HG03442 (cell line): ENCODE data around the gene HYLS1.

Source experiments
- ATAC-seq: cut with Tn5 transposase; IDR thresholded peaks from one replicate; pipeline ENCODE4 v1.9.1; 2021; ENCODE audit warnings: mild to moderate bottlenecking, moderate library complexity; ENCODE audit not compliant: unreplicated experiment

The HYLS1 gene

GRCh38 chr11:125932301-125932700 lies 44.8 kb downstream of the HYLS1 start:
- no peak for ATAC-seq

DNA sequence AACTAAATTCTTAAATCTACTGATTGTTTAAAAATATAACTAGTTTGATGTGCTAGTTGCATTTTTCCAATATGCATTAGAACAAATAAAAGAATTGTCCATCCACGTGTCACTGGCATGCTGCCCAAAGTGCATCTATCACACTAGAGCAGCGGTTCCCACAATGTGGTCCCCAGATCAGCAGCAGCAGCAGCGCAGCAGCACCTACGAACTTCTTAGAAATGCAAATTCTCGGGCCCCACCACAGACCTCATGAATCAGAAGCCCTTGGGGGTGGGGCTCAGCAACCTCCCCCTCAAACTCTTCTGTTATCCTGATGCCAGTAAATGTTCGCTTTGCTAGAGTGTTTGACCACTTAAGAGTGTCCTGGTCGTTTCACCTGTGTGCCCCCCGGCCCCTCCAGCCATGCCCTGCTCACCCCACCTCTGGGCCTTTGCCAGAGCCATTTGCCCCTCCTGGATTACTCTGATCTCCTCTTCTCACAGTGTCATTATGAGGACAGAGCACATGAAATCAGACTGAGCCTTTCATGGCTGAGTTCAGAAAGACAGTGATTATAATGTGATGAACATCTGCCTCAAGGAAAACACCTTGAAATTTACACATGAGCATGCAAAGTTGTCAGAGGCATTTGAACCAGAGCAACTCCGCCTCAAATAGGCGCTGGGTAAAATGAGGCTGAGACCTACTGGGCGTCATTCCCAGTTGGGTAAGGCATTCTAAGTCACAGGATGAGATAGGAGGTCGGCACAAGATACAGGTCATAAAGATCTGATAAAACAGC lies 45.8 kb downstream of the HYLS1 start:
- ATAC-seq: no peak

DNA sequence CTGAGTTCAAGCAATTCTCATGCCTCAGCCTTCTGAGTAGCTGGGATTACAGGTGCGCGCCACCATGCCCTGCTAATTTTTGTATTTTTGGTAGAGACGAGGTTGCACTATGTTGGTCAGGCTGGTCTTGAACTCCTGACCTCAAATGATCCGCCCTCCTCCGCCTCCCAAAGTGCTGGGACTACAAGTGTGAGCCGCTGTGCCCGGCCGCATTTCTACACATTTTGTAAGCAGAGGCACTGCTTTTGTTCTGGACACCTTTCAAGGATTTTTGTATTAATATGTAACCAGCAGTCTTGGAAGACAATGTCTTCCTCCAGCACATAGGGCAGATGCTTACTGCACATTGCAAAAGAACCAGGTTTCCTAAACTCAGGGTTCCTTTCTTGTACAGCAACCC lies 47.0 kb downstream of the HYLS1 start:
- ATAC-seq: no peak

DNA sequence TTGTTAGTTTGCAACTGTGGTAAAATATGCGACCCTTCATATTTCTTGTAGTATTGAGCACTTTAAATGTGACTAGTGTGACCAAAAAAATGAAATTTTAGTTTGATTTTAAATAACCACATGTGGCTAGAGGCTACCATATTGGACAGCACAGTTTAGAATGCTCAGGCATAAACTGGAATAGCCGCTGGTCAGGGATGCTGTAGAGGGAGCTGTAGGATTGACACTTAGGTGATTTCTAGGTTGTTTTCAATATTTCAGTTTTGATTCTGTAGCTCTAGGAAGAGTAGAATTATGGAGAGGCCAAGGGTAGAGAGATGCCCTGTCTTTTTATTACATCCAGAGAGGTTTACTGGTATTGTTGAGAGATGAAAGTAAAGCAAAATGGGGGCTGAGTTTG lies 47.6 kb downstream of the HYLS1 start:
- no peak for ATAC-seq

DNA sequence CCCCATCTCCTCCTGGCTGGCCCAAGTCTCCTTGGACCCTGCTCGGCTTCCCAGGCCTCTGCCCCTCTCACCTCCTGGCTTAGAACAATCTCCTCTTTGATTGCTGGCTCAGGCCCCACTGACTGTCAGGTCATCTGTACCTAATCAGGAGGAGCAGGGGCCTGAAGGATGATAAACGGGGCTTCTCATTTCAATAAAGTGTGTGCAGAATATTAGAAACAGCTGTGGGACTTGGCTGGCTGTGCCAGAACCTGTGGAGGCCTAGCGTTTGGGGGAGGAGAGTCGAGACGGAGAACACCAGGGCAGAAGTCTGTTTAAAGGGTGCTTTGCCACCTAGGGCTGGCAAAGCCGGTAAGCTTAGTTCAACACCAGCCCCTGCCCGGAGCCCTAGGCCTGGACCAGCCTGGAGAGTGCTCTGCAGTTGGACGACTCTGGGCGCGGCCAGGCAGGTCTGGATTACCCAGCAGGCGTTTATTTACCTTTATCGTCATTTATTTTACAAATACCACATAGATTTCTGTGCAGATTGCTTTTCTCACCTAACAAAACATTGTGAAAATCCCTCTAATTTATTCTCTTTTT lies 48.2 kb downstream of the HYLS1 start:
- no peak for ATAC-seq

DNA sequence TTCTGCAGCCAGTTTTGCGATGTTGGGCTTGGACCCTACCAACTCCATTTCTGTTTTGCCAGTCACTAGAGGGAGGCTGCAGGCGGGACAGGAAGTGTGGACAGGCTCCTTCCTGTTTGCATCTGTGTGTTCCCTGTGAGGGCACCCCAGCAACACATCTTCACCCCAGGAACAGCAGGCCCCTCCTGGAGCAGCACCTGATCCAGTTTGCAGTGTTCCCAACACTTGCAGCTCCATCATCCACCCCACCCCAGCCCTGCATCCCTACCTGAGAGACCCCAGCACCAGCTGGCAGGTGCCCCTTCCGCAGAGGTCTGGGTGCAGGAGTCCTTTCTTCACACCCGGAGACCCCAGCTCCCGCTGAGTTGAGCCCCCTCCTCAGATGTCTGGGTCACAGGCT lies 51.0 kb downstream of the HYLS1 start:
- ATAC-seq: no peak

DNA sequence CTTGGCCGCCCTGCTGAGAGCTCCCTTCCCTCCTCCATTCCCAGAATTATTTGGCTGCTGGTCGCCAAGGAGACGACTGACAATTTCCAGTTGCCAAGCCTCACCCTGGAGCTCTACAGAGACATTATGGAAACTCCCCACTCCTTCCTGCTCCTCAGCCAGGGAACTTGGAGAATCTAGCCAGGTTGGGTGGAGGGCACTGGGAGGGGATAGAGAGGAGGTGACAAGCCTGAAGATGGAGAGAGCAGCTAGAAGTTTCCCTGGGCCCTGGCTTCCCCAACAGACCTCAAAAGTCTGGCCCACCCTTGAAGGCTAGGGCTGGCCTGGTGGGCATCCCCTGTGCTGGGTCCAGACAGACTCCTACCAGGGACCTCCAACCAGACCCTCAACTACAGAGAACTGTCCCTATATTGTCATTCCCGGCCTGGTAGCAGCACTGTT lies 51.6 kb downstream of the HYLS1 start:
- ATAC-seq: no peak

GRCh38 chr11:125940145-125940544 lies 52.7 kb downstream of the HYLS1 start:
- no peak for ATAC-seq

DNA sequence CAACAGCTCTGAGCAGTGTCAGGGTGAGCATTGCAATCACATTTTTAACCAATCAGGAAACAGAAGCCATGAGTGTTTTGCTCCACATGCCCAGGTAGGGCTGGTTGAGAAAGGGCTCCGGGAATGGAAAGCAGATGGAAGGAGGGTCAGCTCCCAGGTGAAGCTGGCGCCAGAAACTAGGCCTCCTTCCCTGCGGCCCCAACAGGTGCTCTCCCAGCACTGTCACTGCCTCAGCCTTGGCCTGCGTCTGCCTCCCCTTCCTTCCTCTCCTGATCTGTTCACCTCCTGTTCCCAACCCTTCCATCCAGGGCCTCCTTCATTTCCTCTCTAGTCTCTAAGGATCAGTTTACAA lies 53.8 kb downstream of the HYLS1 start:
- no peak for ATAC-seq

GRCh38 chr11:125941619-125942611 lies 54.4 kb downstream of the HYLS1 start:
- no peak for ATAC-seq

- no peak for ATAC-seq
Observed at GRCh38 chr11:125942771-125943428, 55.4 kb downstream of the HYLS1 start.

DNA sequence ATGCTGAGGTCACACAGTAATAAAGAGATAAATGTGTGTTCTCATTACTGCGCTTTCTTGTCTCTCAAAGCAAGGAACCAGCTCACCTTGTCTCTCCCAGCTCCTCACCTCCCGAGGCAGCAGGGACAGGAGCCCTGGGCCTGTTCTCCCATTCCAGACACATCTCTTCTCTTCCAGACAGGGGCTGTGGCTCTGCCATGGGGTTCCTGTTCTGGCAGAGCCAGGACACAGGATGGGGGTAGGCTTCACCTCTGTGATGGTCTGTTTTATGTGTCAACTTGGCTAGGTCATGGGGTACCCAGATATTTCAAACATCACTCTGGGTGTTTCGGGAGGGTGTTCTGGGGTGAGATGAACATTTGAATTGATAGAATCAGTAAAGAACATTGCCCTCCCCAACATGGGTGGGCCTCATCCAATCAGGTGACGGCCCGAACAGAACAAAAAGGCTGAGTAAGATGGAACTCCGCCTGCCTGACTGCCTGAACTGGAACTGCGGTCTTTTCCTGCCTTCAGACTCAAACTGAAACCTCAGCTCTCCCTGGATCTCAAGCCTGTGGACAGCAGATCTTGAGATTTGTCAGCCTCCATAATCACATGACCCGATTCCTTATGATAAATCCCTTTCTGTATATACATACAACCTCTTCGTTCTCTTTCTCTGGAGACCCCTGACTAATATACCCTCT lies 56.3 kb downstream of the HYLS1 start:
- no peak for ATAC-seq

- no peak for ATAC-seq
Observed at GRCh38 chr11:125944350-125945010, 57.0 kb downstream of the HYLS1 start.

DNA sequence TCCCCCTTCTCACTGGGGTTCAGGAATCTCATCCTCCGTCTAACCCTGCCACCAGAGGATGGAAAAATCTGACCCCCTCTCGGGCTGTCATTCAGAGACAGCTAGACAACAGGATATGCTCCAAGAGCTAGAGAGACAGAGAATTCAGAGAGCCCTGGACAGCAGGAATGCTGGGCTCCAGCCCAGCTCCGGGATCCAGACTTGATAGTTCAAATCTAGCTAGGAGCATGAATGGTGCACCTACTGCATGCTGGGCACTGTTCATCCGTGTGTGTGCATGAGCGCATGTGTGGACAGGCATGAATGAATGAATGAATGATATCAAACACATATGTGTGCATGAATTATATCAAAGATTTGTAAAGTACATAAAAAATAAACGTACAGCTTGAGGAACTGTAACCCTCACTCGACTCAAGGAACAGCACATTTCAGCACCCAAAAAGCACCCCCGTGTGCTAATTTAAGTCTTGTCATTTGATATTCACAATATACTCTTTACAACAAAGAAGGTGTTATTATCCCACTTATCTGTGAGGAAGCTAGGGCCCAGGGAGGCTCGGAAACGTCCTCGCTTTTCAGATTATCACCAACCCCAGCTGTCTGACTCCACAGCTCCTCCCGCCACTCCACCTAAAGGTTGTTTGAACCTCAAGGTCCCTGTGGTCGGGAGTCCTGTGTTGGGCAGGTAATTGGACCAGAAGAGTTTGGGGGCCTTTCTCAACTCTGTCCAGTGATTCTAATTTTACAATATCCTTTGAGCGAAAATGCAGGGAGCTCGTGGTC lies 57.7 kb downstream of the HYLS1 start:
- ATAC-seq: no peak

- no peak for ATAC-seq
Observed at GRCh38 chr11:125945797-125946520, 58.5 kb downstream of the HYLS1 start, which contains the start of gene VSIG10L2. Gene VSIG10L2, plus strand, starts transcription at chr11:125946044. Its CDS starts 12 bp downstream, at chr11:125946056.

DNA sequence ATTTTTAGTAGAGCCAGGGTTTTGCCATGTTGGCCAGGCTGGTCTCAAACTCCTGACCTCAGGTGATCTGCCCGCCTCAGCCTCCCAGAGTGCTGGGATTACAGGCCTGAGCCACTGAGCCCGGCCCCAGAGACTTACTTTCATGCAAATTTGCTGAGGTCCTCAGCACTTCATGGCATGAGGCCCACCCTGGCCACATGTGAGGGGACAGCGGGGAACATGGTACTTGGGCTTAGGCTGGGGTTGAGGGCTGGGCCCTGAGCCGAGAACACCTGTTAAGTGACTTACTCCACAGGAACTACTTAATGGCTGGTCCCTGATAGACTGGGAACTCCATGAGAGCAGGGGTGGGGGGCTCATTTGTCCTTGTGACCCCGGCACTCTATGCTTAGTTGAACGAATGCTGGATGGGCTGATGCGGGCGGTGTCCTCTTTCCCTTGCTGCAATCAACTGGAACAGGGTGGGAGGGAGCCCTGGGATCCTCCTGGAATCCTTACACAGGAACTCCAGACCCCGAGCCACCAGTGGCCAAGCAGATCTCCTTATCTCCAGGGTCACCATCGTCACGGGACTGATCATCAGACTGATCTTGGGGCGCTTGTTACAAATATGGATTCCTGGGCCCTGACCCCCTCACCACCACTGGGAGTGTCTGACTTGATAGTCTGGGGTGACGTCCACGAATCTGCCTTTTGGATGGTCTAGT lies 59.4 kb downstream of the HYLS1 start:
- ATAC-seq: no peak

DNA sequence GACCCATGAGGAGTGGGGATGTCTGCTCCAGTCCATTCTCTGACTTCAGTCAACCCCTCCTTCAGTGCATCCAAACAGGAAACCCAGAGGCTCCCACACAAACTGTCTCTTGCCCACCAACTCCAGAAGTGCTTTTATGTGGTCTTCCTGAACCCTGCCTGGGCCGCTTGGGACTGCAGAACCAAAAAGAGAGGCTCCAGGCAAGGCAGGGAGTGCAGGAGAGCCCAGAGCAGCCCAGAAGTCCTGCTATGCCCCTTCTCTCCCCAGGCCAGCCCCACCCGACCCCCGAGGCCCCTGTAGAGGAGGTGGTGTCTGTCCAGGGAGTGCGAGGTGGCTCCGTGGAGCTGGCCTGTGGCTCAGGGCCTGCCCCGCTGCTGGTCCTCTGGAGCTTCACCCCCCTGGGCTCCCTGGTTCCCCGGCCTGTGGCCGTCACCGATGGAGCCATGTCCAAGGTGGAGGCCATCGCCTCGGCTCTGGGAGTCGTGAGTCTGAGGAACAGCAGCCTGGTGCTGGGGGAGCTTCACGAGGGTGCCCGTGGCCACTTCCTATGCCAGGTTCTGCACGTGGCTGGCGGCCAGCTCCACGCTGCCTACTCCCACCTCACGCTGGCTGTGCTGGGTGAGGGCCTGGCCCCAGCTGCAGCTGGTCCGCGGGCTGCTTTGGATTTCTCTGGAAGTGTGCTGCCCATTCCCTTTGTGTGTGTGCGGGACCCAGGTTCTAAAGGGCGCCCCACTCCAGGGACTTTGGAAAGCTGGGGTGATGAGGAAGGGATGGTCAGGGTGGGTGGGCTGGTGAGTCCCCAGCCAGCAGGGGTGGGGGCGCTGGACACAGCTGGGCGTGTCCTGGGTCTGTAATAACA lies 60.2 kb downstream of the HYLS1 start:
- no peak for ATAC-seq
